ENCODE results near the gene RNF26. TPM values are rescaled to one million over a fixed set of nuclear protein-coding genes. Genes with fewer than 3 reads are reported as not detected.
A peak's percentile ranks its signal among the peaks of the same experiment; 100 is the strongest.

Gene RNF26
- total and polyA plus RNA-seq, 12 donors, result 6.4 to 17.6 (median 13.0) TPM

DNA sequence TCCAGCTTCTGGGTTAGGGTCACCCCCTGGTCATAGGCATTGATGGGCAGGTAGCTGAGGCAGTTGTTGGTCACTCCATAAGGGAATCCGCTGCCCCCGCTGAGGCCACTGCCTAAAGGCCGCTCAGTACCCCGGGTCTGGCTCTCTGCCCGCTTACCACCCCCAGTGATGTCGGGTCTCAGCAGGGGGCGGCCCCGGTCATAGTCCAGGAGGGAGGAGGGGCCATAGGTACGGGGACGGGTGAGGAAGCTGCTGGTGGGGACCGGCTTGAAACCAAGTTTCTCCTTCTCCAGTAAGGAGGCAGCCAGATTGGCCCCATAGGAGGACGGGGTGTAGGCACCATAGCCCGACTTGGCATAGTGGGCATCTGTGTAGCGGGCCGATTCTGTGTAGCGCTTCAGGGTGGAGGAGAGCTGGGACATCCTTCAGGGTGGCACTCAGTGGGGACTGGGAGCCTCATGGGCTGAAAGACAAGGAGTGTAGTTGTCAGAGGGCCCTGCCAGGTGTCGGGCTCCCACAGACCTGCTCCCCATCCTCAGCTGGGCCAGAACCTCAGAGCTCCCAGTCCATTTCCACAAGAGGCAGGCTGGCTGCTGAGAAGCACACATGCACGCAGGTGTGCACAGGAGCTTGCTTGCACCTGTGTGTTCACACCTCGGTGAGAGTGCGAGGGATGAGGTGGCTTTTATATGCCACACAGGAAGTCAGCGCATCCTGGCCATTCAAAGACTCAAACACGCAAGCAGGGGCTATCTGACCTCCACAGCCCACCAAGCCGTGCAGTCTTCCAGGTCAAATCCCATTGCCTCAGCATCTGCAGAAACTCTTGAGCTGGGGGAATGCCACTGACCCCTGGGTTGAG, 39.0 kb downstream of the RNF26 start:
- peak overlapping the region in 8 of 10 donors; percentile 43 to 98 (median 92) for H3K27ac ChIP-seq
- no peaks in the 10 kb centered on the region for H3K27me3 ChIP-seq
- intact Hi-C loops (cut with DNase I), result loop anchor here in 2 of 10 donors (5.0 kb wide), 1 partner anchor 36 kb away; no protein-coding TSS in a partner anchor
- ATAC-seq (no peak), DNase-seq (no peak)
- H3K4me1 ChIP-seq, result peaks cover 30 to 92% (median 79%) of the 10 kb centered on the region in 9 donors
- H3K4me3 ChIP-seq, result peak overlapping the region in 1 of 10 donors; percentile 2
- H3K9me3 ChIP-seq, result no peaks in the 10 kb centered on the region
- H3K36me3 ChIP-seq, result no peaks in the 10 kb centered on the region
- TF ChIP-seq, protein P1, sequence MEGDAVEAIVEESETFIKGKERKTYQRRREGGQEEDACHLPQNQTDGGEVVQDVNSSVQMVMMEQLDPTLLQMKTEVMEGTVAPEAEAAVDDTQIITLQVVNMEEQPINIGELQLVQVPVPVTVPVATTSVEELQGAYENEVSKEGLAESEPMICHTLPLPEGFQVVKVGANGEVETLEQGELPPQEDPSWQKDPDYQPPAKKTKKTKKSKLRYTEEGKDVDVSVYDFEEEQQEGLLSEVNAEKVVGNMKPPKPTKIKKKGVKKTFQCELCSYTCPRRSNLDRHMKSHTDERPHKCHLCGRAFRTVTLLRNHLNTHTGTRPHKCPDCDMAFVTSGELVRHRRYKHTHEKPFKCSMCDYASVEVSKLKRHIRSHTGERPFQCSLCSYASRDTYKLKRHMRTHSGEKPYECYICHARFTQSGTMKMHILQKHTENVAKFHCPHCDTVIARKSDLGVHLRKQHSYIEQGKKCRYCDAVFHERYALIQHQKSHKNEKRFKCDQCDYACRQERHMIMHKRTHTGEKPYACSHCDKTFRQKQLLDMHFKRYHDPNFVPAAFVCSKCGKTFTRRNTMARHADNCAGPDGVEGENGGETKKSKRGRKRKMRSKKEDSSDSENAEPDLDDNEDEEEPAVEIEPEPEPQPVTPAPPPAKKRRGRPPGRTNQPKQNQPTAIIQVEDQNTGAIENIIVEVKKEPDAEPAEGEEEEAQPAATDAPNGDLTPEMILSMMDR (IDR thresholded peaks at IDR 0.05), result no peak
- 73 to 74% methylated on average over 23 of the region's 23 CpGs for WGBS, 2 donors

DNA sequence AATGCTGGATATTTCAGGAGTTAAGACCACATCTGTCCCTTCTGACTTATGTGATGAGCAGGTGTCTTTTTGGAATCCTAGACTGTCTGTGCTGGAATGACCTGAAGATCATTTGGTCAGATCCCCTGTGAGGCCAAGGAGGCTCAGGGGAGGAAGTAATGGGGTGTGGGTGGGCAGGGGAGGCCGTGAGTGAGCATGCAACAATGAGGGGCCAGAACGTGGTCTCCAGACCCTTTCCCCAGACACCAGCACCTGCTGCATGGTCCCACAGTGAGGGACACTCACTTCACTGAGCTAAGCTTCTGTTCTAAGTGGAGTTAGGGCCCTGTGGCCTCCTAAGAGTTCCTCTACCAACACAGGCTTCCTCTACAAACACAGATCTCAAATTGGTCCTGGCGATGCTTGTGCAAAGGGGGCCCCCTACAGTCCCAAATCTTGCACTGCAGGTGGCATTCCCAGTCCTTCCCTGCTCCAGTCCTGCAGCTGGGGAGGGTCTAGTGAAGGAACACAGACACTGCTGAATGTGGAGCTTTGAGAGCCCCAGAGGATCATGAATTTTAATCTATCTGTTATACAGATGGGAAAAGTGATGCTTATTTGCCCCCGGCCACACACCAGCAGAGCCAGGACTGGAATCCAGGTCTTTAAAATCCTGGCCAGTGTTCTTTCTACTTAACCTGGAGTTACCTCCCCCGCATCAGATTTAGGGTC, 39.7 kb downstream of the RNF26 start:
- TF ChIP-seq, protein P1 (IDR thresholded peaks at IDR 0.05), result peak; percentile 81 to 91 (median 89)
- H3K36me3 ChIP-seq, result no peaks in the 10 kb centered on the region
- WGBS, 2 donors, result 43% methylated on average over 5 of the region's 5 CpGs
- ATAC-seq (peak in 6 of 8 donors; percentile 3 to 30 (median 16)), DNase-seq (peak; percentile 73 to 78)
- peak overlapping the region in 8 of 10 donors; percentile 82 to 98 (median 89) for H3K27ac ChIP-seq
- H3K27me3 ChIP-seq, result no peaks in the 10 kb centered on the region
- peaks cover 24 to 87% (median 72%) of the 10 kb centered on the region in 9 donors for H3K4me1 ChIP-seq
- no peaks in the 10 kb centered on the region for H3K9me3 ChIP-seq
- H3K4me3 ChIP-seq, result peak overlapping the region in 2 of 10 donors; percentile 2 to 18
- intact Hi-C loops (cut with DNase I), result loop anchor here in 4 of 10 donors (1.0 to 5.0 kb wide), 3 partner anchors 17 to 37 kb away; no protein-coding TSS in a partner anchor

DNA sequence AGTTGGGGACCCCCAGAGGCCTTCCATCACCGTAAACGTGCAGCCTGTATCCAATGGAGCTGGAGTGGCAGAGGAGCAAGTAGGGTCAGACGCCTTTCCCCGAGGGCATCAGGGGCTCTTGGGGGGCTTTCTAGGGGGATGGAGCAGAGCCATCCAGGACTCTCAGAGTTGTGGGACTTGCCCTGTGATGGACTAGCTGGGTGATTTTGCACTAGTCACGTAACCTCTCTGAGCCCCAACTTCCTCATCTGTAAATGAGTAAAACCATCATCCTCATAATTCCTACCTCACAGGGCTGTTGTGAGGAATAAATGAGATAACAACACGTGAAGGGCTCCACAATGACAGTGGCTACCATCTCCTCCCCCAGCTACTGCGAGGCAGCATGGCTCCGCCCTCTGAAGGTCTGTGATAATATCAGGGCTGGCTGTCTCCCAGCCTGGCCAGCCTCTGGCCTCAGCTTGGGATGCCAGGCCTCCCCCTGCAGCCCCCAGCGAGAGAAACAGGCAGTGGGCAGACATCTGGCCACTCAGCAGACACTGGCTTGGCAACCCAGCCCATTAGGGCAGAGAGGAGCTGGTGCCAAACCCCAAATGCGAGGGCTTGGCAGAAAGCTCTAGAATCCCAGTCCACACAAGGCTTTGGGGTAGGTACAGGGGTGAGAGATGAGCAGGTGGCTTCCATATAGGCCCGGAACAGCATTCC, 40.5 kb downstream of the RNF26 start:
- peak overlapping the region in 4 of 10 donors; percentile 0 to 18 (median 8) for H3K4me3 ChIP-seq
- no peaks in the 10 kb centered on the region for H3K27me3 ChIP-seq
- WGBS, 2 donors, result 27 to 34% methylated on average over 11 of the region's 11 CpGs
- no peaks in the 10 kb centered on the region for H3K36me3 ChIP-seq
- intact Hi-C loops (cut with DNase I), result loop anchor here in 4 of 10 donors (1.0 to 5.0 kb wide), 4 partner anchors 18 to 37 kb away; no protein-coding TSS in a partner anchor
- TF ChIP-seq, protein P1 (IDR thresholded peaks at IDR 0.05), result no peak
- no peak for DNase-seq
- peak overlapping the region; percentile 42 to 98 (median 89) for H3K27ac ChIP-seq
- H3K4me1 ChIP-seq, result peaks cover 19 to 83% (median 70%) of the 10 kb centered on the region in 9 donors
- H3K9me3 ChIP-seq, result no peaks in the 10 kb centered on the region
- ATAC-seq, result peak in 5 of 8 donors; percentile 4 to 37 (median 15)

Data from heart right ventricle (tissue), 16 donors.